Measurements from ENCODE around the gene SNCG.

Gene SNCG

DNA sequence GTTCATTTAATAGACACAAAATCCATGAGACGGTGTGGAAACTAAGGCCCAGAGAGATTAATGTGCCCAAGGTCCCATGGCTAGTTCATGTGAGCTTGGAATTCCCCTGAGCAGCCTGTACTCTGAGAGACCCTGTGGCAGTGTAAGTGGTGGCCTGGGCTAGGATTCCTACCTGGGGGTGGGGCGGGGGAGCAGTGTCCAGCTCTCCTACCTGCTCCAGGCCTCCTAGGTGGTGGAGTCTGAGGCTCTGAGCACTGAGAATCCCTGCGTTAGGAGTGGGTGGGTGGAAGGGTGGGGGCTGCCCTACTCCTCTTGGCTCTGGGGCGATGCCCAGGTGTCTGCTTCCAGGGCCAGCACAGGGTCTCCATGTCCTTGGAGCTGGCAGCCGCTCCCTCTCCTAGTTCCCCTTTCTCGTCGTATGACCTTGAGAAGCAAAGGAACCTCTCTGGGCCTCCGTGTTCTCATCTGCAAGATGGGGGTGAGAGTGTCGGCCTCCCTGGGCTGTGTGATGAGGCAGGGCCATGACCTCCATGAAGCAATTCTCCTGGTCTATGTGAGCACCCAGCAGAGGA, 2.5 kb downstream of the SNCG start:
- DNase-seq (ENCODE audit: low spot score): no peak

DNA sequence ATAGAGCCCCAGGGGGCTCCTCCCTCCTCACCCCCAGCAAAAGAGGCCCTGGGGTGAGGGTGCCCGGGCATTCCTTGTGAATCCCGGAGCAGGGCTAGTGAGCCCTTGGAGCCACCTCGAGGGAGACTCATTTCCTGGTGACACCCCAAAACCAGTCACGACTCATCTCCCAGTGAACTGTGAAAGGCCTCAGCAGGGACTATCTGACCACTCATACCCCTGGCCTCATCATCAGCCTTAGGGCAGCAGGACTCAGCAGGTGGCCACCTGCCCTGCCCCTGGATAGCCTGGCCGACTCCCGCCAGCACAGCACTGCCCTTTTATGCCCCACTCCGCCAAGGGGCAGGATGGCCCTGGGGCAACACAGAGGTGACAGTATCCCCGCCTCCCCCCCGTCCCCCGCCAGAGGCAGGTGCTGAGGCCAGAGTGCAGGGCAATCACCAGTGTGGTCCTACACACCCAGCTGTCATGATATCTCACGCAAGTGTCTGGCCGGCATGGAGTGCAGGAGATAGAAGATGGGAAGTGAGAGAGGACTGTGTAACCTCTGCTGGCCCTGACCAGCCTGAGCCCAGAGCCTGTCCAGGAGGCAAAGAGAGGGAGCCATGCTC, 3.2 kb downstream of the SNCG start:
- DNase-seq (ENCODE audit: low spot score): no peak

GRCh38 chr10:86962136-86962980, 4.0 kb downstream of the SNCG start:
- DNase-seq (ENCODE audit: low spot score): no peak

- no peak for DNase-seq (ENCODE audit: low spot score)
These were observed 4.5 kb downstream of the SNCG start for GRCh38 chr10:86962981-86963310.

DNA sequence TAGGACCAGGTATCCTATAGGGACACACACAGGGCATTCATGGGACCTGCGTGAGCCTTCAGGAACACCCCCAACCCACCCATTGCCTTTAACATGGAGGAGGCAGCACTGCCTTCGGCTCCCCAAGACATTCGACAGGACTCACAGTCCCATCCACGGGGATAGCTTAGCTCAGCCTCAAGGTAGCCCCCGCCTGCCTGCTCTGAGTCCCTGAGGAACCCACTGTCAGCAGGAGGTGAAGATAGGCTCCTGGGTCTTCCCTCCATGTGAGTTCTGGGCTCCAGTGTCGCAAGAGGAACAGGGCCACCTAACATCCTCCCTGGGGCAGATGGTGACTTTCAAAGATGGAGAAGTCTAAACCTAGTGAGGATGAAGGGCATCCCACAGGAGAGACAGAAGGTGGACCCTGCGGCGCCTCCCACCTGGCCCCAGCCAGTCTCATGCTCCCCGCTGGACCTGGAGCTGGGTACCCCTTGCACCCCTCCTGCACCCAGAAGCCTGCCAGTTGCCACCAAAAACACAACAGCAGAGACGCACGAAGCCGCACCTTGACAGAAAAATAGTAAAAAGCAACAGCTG, 5.0 kb downstream of the SNCG start:
- DNase-seq (ENCODE audit: low spot score): no peak

- DNase-seq (ENCODE audit: low spot score): no peak
These were observed 5.9 kb downstream of the SNCG start for GRCh38 chr10:86964061-86964846.

GRCh38 chr10:86964847-86965190, 6.4 kb downstream of the SNCG start:
- no peak for DNase-seq (ENCODE audit: low spot score)

DNA sequence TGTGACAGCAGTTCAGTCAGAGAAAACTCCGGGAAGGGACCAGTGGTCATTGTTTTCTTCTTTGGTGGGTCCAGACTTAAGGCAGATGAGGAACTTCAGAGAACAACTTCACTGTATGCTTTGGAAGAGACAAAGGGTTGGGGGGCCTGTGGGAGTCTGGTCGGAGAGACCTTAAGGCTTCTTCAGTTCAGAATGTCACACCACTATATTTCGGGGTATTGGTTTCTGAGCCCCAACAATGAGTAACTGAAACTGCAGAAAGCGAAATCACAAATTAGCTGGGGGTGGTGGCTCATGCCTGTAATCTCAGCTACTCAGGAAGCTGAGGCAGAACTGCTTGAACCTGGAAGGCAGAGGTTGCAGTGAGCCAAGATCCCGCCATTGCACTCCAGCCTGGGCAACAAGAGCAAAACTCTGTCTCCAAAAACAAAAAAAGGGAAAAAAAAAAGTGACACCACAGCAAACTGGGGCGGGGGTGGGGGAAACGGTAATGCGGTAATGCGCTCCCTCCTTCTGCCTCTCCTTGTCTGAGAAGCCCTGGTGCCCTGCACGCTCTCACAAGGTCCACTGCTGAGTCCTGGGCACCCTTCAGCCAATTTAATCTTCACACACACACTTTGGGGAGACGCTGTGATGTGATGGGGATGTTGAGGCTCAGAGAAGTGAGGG, 7.7 kb downstream of the SNCG start:
- no peak for DNase-seq (ENCODE audit: low spot score)

DNA sequence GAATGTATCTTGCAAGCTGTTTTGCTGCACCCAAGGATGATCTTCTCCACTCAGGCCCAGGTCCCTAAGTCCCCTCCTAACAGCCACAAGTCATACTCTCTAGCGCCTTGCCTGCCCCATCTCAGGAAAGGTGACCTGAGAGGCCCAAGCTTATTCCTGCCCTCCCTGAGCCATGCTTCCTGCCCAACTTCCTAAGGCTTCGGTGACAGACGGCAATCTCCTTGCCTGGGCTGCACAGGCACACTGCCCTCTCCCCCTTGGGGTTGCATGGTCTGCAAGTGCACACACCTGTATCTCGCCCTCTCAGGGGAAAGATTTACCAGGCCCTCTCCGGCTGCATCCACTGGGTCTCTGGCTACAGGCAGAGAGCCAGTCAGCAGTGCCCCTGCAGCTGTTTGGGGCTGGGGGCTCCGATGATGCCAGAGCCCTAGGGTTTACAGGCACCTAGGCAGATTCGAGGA, 9.1 kb downstream of the SNCG start:
- no peak for DNase-seq (ENCODE audit: low spot score)

DNA sequence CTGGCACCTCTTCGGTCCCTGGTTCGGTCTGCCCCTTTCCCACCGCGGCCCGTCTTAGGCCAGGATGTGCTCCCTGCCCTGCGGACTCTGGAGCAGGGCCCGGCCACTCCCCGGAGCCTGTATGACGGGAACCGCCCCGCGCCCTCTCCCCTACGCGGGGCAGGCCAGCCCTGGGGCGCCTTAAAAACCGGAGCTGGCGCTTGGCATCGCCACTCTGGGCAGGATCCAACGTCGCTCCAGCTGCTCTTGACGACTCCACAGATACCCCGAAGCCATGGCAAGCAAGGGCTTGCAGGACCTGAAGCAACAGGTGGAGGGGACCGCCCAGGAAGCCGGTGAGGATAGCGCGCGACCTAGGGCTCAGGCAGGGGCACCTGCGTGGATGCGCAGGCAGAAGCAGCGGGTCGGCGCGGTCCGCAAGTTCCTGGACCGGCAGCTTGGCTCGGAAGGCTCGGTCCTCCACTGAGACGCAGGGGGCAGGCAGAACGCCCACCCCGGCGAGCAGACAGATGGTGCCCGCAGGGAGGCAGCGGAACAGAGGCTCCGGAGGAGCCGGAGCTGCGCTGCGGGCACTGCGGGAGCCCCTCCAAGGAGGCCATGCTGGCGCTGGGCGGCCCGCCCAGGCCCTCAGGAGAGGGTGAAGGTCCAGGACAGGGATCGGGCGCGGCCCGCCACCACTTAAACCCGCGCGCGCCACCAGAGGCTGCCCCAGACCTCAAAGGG, 10.0 kb downstream of the SNCG start, which contains the start of gene ADIRF:
Gene ADIRF, plus strand, starts transcription at position 212 of the 723 bp plus-strand sequence. Its CDS starts 63 bp downstream, at position 275.
- DNase-seq (ENCODE audit: low spot score): peak; percentile 57

- DNase-seq (ENCODE audit: low spot score): peak; percentile 23
These were observed 10.6 kb downstream of the SNCG start for GRCh38 chr10:86968994-86969355.

DNA sequence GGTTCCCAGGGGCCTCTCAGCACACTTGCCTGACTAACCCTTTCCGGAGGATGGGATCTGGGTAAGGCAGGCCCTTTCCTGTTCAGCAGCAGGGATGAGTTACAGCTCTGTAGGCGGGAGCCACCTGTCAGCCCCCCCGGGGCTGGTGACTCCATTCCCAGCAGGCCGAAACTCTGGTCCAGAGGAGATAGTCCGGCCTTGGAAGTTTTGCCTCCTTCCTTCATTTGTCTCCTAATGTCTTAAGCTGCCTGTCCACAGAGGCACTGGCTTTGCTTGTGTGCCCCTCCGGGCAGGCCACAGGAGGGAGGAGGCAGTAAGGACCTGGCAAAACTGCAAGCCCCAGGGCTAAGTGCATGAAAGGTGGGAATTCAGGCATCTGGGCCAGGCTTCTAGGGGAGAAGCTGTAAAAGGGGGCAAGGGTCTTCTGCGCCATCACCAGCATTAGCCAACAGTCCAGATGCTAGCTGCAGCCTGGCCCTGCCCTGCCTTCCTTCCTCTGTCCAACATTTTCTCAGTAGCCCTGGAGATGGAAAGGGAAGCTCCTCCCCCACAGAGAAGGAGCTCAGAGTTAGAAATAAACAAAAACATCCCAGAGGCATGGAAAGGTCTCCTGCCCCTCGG, 11.1 kb downstream of the SNCG start:
- DNase-seq (ENCODE audit: low spot score): peak; percentile 59

DNA sequence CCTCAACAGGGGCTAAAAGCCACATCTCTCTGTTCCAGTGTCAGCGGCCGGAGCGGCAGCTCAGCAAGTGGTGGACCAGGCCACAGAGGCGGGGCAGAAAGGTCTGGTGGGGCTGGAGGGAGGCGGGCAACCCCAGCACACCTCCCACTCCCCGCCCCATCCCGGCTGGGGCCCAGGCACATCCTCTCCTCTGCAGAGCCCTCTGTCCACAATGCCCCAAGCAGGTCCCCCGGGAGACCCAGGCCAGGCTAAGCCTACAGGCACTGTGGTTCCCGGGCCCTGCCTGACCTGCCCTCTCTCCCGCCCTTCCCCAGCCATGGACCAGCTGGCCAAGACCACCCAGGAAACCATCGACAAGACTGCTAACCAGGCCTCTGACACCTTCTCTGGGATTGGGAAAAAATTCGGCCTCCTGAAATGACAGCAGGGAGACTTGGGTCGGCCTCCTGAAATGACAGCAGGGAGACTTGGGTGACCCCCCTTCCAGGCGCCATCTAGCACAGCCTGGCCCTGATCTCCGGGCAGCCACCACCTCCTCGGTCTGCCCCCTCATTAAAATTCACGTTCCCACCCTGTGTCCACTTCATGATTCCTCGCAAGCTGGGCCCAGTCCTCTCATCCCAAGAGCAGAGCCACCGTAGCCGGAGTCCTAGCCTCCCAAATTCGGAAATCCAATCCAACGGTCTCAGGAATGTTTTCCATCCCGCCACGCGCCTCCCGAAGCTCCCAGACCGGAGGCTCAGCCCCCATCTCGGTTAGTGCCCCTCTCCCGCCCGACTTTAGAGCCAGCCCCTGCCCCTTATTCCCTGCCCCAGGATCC, 12.0 kb downstream of the SNCG start:
- DNase-seq (ENCODE audit: low spot score): peak; percentile 89

GRCh38 chr10:86970982-86971231, 12.5 kb downstream of the SNCG start:
- DNase-seq (ENCODE audit: low spot score): no peak

DNA sequence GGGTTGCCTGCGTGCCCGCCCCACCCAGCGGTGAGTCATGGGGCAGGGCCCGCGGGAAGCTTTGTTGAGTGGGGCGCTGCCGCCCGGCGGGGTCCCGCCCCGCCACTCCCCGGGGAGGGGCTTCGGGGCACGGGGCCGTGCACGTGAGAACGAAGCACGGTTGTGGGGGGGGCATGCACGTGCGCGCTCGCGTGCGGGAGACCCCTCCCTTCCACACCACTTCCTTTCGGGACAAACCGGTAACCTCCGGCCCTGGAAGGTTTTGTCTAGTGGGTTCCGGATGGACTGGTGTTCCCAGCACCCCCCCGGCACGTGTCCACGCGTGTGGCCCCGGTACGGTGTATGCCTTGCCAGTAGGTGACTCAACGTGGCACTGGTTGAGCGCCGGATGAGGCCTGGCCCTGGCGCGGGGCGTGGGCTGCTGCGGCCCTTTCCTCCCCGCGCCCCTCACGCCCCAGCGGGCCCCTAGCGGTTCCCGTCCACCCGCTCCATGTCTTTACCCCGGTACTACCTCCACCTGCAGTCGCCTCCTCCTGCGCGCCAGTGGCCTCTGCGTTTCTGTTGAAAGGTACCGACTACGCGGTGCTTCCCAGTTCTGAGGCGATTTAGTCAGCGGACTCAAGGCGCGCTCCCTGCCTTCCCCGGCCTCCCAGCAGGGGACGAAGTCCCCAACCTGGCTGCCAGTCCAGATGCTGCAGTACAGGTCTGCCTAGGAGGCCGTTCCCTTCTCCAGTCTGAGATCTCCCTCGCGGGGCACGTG, 13.0 kb downstream of the SNCG start:
- peak; percentile 94 for DNase-seq (ENCODE audit: low spot score)

DNA sequence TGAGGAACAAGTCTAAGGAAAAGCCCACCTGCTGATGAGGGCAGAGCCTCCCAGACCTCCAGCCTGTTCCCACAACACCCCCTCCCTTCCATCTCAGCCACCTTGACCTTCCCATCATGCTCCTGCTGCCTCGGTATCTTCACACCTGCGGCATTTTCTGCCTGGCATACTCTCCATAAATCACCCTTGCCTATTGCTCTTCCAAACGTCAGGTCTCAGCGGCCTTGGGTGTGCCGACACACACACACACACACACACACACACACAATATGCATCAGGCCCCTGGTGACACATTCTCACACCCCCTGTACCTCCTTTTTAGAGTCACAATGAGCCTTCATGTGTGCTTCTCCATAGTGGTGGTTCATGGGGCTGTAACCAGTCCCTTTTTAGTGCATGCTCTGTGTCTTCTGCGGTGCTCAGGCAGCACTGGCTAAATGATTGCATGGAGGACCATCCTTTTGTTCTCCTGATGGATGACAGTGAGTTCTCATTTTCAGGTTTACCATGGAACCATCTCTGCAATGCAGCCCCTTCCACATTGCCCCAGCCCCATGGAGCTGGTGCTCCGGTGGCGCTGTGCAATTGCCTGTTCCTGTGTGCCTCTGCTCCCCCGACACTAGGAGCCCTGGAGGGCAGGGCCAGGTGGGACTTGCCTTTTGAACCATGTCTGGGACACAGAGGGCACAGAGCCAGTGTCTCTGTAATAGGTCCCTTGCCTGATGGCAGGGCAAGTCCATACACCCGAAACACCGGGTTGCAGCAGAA, 14.4 kb downstream of the SNCG start:
- DNase-seq (ENCODE audit: low spot score): no peak

DNA sequence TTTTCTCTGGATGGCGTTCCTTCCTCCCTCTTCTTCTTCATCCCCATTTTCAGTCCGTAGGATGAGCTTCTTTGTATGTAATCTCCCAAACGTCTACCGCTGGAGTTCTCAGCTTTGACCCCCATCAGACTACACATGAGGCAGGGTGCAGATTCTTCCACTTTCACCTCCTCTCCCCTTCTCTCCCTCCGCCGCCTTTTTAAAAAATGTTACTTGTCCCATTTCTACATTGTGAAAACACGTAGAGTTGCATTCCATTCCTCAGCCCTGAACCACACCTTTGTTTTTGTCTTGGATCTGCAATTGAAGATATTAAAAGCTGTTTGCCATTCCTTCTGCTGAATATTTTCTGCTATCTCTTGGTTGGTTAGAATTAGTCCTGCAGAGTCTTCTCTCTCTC, 16.1 kb downstream of the SNCG start:
- DNase-seq (ENCODE audit: low spot score): no peak

DNA sequence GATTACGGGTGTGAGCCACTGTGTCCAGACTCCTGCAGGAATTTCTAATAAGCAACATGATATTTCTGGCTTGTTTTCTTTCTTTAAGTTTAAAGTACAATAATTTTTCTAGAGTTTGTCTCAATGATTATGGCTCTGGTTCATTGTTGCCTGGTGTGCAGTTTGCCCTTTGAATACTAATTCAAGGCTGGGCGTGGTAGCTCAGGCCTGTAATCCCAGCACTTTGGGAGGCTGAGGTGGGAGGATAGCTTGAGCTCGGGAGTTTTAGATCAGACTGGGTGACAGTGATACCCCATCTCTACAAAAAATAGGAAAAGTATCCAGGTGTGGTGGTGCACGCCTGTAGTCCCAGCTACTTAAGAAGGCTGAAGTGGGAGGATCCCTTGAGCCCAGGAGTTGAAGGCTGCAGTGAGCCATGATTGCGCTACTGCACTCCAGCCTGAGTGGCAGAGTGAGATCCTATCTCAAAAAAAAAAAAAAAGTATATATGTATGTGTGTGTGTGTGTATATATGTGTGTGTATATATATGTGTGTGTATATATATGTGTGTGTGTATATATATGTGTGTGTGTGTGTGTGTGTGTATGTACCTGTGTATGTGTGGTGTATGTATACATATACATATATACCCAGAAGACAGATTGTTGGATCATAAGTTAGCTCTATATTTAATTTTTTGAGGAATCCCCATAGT, 18.1 kb downstream of the SNCG start:
- no peak for DNase-seq (ENCODE audit: low spot score)

Data from SW480 (cell line).